B cell (primary cell): ENCODE results near the gene TTC39C. TPM values are rescaled to one million over a fixed set of nuclear protein-coding genes. Genes with fewer than 3 reads are reported as not detected.

ENCODE experiments used
- ATAC-seq: fragments of 200-7000 bp; cut with Tn5 transposase; one replicate; pipeline ENCODE4 v1.10.0; 2021; ENCODE audit warnings: low read depth, mild to moderate bottlenecking, moderate number of reproducible peaks, moderate library complexity
- CTCF ChIA-PET: fragments of 350-600 bp; sonication (Branson Sonifier 250); formaldehyde crosslinking; loops from one replicate; lab custom pipeline; 2021; ENCODE audit warnings: antibody characterized with exemption, inconsistent platforms; lab: Charles Lee
- POLR2A ChIA-PET: fragments of 350-600 bp; sonication (Branson Sonifier 250); formaldehyde crosslinking; loops from one replicate; lab custom pipeline; 2021; ENCODE audit warnings: antibody characterized with exemption; lab: Charles Lee
- DNase-seq: peaks from one replicate; pipeline ENCODE4 v3.0.0; 2013
- H2AFZ ChIP-seq: 2 replicates; pipeline ENCODE4 v1.6.1; 2012; ENCODE audit warnings: mild to moderate bottlenecking, low read depth, low read length; ENCODE audit not compliant: insufficient read depth, poor library complexity, severe bottlenecking
- H3K27ac ChIP-seq, 2 donors: 1 replicate in 1 of 2; 2 replicates in 1 of 2; pipeline ENCODE4 v1.5.1; 2012 to 2013; ENCODE audit warnings: low read length in 2 of 2, mild to moderate bottlenecking in 2 of 2, moderate library complexity in 1 of 2
- H3K27me3 ChIP-seq, 4 experiments: fragments of 200-600 bp in 1 of 4; sonication (generic) in 1 of 4; replicated peaks in 1 of 4; 1 replicate in 2 of 4; 2 replicates in 2 of 4; pipeline versions ENCODE4 v1.6.1 to v1.7.0; 2013 to 2016; ENCODE audit warnings: low read length in 3 of 4, mild to moderate bottlenecking in 2 of 4, mixed read lengths in 1 of 4, moderate library complexity in 1 of 4; ENCODE audit not compliant: insufficient read depth in 4 of 4, control insufficient read depth in 3 of 4; ENCODE audit errors: control extremely low read depth in 1 of 4
- H3K36me3 ChIP-seq, 2 experiments: replicated peaks in 1 of 2; 1 replicate in 1 of 2; 2 replicates in 1 of 2; pipeline versions ENCODE4 v1.6.1 to v1.7.1; 2013; ENCODE audit warnings: low read length in 1 of 2; ENCODE audit not compliant: insufficient read depth in 2 of 2, control insufficient read depth in 1 of 2; ENCODE audit errors: control extremely low read depth in 1 of 2, extremely low read depth in 1 of 2
- H3K4me1 ChIP-seq, 2 donors: fragments of 200-600 bp in 1 of 2; sonication (generic) in 1 of 2; 1 replicate in 1 of 2; 2 replicates in 1 of 2; pipeline versions ENCODE4 v1.5.1 to v1.6.1; 2013 to 2017; ENCODE audit warnings: low read length in 2 of 2; ENCODE audit not compliant: control insufficient read depth in 2 of 2, insufficient read depth in 2 of 2
- H3K4me2 ChIP-seq: replicated peaks from 2 replicates; pipeline ENCODE3; 2012; ENCODE audit warnings: mild to moderate bottlenecking, low read depth, low read length; ENCODE audit not compliant: poor library complexity, severe bottlenecking
- H3K4me3 ChIP-seq, 5 experiments: fragments of 200-600 bp in 1 of 5; sonication (generic) in 1 of 5; 1 replicate in 3 of 5; 2 replicates in 2 of 5; pipeline versions ENCODE4 v1.5.1 to v1.7.0; 2011 to 2016; ENCODE audit warnings: low read length in 4 of 5, mild to moderate bottlenecking in 4 of 5, low read depth in 2 of 5, control low read depth in 1 of 5, moderate library complexity in 1 of 5; ENCODE audit not compliant: insufficient read depth in 1 of 5; ENCODE audit errors: control extremely low read depth in 1 of 5, extremely low read depth in 1 of 5
- H3K79me2 ChIP-seq: fragments of 200-600 bp; sonication (generic); one replicate; pipeline ENCODE4 v1.6.0; 2016; ENCODE audit warnings: low read length; ENCODE audit not compliant: control insufficient read depth, insufficient read depth
- H3K9ac ChIP-seq: fragments of 200-600 bp; sonication (generic); 2 replicates; pipeline ENCODE4 v1.6.1; 2017; ENCODE audit warnings: mild to moderate bottlenecking, low read length, moderate library complexity
- H3K9me3 ChIP-seq, 3 donors: one replicate each; pipeline versions ENCODE4 v1.6.1 to v1.7.1; 2013; ENCODE audit warnings: low read length in 2 of 3; ENCODE audit not compliant: control insufficient read depth in 2 of 3, insufficient read depth in 1 of 3; ENCODE audit errors: control extremely low read depth in 1 of 3
- H4K20me1 ChIP-seq: 2 replicates; pipeline ENCODE4 v1.6.0; 2012; ENCODE audit warnings: mild to moderate bottlenecking, low read length; ENCODE audit not compliant: insufficient read depth, control insufficient read depth, poor library complexity, severe bottlenecking
- H3K27ac Mint-ChIP-seq: one replicate; pipeline ENCODE4 v1.8.0; 2021; ENCODE audit warnings: mixed read lengths
- H3K27me3 Mint-ChIP-seq: one replicate; pipeline ENCODE4 v1.8.0; 2021; ENCODE audit warnings: mixed read lengths
- H3K4me1 Mint-ChIP-seq: one replicate; pipeline ENCODE4 v1.8.0; 2021; ENCODE audit warnings: mixed read lengths
- H3K4me3 Mint-ChIP-seq: one replicate; pipeline ENCODE4 v1.8.0; 2021; ENCODE audit warnings: mixed read lengths
- H3K9me3 Mint-ChIP-seq: one replicate; pipeline ENCODE4 v1.8.0; 2022; ENCODE audit warnings: mixed read lengths; ENCODE audit not compliant: insufficient read depth
- CTCF ChIP-seq: fragments of 200-600 bp; IDR thresholded peaks from one replicate; pipeline ENCODE4 v1.8.0; 2022; ENCODE audit warnings: antibody characterized with exemption, mild to moderate bottlenecking
- EZH2 ChIP-seq: IDR thresholded peaks from 2 replicates; pipeline ENCODE4 v1.6.1; 2012; ENCODE audit warnings: borderline replicate concordance, low read depth, mild to moderate bottlenecking, moderate library complexity, low read length; ENCODE audit not compliant: insufficient read depth, poor library complexity, severe bottlenecking
- WGBS: methylation state at CpG from one replicate; pipeline ENCODE4 v1.1.5; 2013; ENCODE audit warnings: missing lambda C conversion rate; ENCODE audit not compliant: insufficient coverage; 5-methylcytosine and 5-hydroxymethylcytosine counted together
- intact Hi-C: fragments of 100-400 bp; cut with micrococcal nuclease; formaldehyde crosslinking; loops from one replicate; pipeline ENCODE4 v1.10.0; 2022
- polyA plus RNA-seq: library from polyadenylated mRNA; depleted of rRNA; stranded (reverse); fragments of >200 nt; gene quantifications from 2 replicates; pipeline ENCODE4 v1.2.3, GENCODE V29; 2012
- total RNA-seq, 2 donors: library from RNA; stranded (reverse); fragments of 120-200 nt in 1 of 2; gene quantifications; 1 replicate in 1 of 2; 2 replicates in 1 of 2; pipeline versions ENCODE4 v1.2.3 to v1.2.4, GENCODE V29; 2013 to 2022

Gene TTC39C
- total and polyA plus RNA-seq, 2 donors (not counting 1 experiment from before 2014, with no cell fraction given) = 22.3 to 44.3 TPM

- Mint-ChIP-seq H3K4me1 (peaks cover 76% of the 10 kb centered on the region), H3K4me3 (peak overlapping the region; percentile 91), H3K27me3 (no peaks in the 10 kb centered on the region), H3K27ac (peak overlapping the region; percentile 87), H3K9me3 (no peaks in the 10 kb centered on the region)
- Histone ChIP-seq H3K4me3 (peak overlapping the region; percentile 77 to 85 (median 78)), H3K27ac (no peak overlapping the region), H3K4me1 (peaks cover 72 to 85% of the 10 kb centered on the region in 2 donors), H3K36me3 (no peaks in the 10 kb centered on the region), H4K20me1 (peaks cover 32% of the 10 kb centered on the region), H3K9me3 (no peaks in the 10 kb centered on the region), H3K9ac (peak overlapping the region; percentile 76), H3K27me3 (no peaks in the 10 kb centered on the region), H3K4me2 (peak overlapping the region; percentile 87), H2AFZ (peak overlapping the region; percentile 56), H3K79me2 (peaks cover 37% of the 10 kb centered on the region)
- no peak for TF ChIP-seq CTCF
- no peak for TF ChIP-seq EZH2
- 16% methylated on average over 9 of the region's 17 CpGs for WGBS
- POLR2A ChIA-PET = no interaction called here
- peak; percentile 35 for DNase-seq
- CTCF ChIA-PET = interaction anchor here (0.6 to 1.5 kb wide), 7 partner anchors 10 to 394 kb away, joined by 3 to 4 read pairs (median 3); no protein-coding TSS in a partner anchor
- no peak for ATAC-seq
- intact Hi-C loops = loop anchor here (2.0 to 10.0 kb wide), 3 partner anchors 41 to 151 kb away; no protein-coding TSS in a partner anchor
These were observed 1.4 kb downstream of the TTC39C start for GRCh38 chr18:24015639-24016631.
